ENCODE data around the gene EID2. TPM values are rescaled to one million over a fixed set of nuclear protein-coding genes. Genes with fewer than 3 reads are reported as not detected.

EID2 gene
- polyA plus RNA-seq, 1 of the 3 experiments (the other 2 are of a cell fraction): 14.1 TPM

DNA sequence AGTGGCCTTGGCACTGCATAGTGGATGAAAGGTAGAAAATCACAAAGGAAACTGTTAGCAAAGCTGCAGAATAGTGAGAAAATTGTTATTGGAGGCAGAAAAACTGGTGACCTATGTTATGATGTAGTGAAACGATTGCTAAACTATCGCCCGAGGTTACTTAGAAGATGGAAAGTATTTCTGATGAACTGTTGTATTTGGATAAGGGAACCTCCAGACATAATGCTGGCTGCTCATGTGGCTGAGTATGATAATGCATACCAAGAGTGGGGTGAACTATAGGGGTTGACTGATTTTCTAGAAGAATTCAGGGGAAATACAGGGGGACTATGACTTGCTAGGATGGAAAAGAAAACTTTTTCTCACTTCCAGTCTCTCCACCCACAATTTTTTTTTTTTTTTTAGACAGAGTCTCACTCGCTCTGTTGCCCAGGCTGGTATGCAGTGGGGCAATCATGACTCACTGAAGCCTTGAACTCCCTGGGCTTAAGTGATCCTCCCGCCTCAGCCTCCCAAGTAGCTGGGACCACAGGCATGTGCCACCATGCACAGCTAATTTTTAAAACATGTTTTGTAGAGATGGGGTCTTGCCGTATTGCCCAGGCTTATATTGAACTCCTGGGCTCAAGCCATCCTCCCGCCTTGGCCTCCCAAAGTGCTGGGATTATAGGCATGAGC is 4.4 kb upstream of the EID2 start (continued):
- TF ChIP-seq, protein P1, sequence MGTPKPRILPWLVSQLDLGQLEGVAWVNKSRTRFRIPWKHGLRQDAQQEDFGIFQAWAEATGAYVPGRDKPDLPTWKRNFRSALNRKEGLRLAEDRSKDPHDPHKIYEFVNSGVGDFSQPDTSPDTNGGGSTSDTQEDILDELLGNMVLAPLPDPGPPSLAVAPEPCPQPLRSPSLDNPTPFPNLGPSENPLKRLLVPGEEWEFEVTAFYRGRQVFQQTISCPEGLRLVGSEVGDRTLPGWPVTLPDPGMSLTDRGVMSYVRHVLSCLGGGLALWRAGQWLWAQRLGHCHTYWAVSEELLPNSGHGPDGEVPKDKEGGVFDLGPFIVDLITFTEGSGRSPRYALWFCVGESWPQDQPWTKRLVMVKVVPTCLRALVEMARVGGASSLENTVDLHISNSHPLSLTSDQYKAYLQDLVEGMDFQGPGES (IDR thresholded peaks at IDR 0.05; ENCODE audit: low read depth, low read length): no peak
- TF ChIP-seq SIN3A (IDR thresholded peaks at IDR 0.05; ENCODE audit: borderline replicate concordance, low read depth, low read length): no peak
- no peak for TF ChIP-seq ELF1 (IDR thresholded peaks at IDR 0.05)
- TF ChIP-seq FOSL2 (IDR thresholded peaks at IDR 0.05; ENCODE audit: borderline replicate concordance, low read depth): no peak
- TF ChIP-seq MEF2A (IDR thresholded peaks at IDR 0.05; ENCODE audit: borderline replicate concordance, low read depth): no peak
- no peak for TF ChIP-seq NRF1 (IDR thresholded peaks at IDR 0.05; ENCODE audit: low read depth, low read length)
- no peak for TF ChIP-seq TEAD4 (IDR thresholded peaks at IDR 0.05; ENCODE audit: borderline replicate concordance, insufficient read depth)
- TF ChIP-seq, protein P2, sequence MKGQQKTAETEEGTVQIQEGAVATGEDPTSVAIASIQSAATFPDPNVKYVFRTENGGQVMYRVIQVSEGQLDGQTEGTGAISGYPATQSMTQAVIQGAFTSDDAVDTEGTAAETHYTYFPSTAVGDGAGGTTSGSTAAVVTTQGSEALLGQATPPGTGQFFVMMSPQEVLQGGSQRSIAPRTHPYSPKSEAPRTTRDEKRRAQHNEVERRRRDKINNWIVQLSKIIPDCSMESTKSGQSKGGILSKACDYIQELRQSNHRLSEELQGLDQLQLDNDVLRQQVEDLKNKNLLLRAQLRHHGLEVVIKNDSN (IDR thresholded peaks at IDR 0.05; ENCODE audit: borderline replicate concordance, low read depth): no peak

DNA sequence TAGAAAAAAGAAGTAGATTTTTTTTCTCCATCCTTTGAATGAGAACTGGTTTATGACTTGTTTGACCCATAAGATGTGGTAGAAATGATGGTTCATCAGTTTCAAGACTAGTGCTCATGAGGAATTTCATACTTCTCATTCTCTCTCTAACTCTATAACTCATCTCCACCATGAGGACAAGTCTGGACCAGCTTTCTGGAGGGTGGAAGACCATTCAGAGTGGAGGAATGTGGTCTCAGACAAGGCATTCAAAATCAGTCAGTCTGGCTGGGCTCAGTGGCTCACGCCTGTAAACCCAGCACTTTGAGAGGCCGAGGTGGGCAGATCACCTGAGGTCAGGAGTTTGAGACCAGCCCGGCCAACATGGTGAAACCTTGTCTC is 3.5 kb upstream of the EID2 start:
- CTCF ChIA-PET: interaction anchor here (2.0 kb wide), 1 partner anchor 11 kb away, joined by 6 read pairs; the partner anchor contains the start of gene EID2B
- Histone ChIP-seq H3K4me1 (ENCODE audit: control insufficient read depth in 1 of 2, insufficient read depth in 2 of 2, low read depth in 1 of 2, low read length in 1 of 2) (peaks cover 3 to 4% of the 10 kb centered on the region in 2 experiments; a peak in 2 of 4 replicates), H3K4me3 (ENCODE audit: low read depth in 2 of 2, low read length in 1 of 2) (no peak overlapping the region), H3K36me3 (replicated peaks in 1 of 2; ENCODE audit: control insufficient read depth in 1 of 2, insufficient read depth in 2 of 2, low read length in 1 of 2) (no peaks in the 10 kb centered on the region), H3K9me3 (no peaks in the 10 kb centered on the region), H3F3A (replicated peaks; ENCODE audit: insufficient read depth) (no peaks in the 10 kb centered on the region), H3K9me2 (no peaks in the 10 kb centered on the region), H3K79me2 (ENCODE audit: insufficient read depth) (peaks cover 10% of the 10 kb centered on the region), H3K9ac (no peak overlapping the region), H3K27ac (ENCODE audit: low read depth in 2 of 2, low read length in 1 of 2) (no peak overlapping the region), H3K4me2 (no peak overlapping the region), H4K20me1 (ENCODE audit: insufficient read depth) (peaks cover 7% of the 10 kb centered on the region; the same call in 1 of the 2 replicates), H3K27me3 (ENCODE audit: insufficient read depth) (peaks cover 12% of the 10 kb centered on the region; the same call in 1 of the 2 replicates), H2AFZ (ENCODE audit: low read depth) (no peak overlapping the region)
- POLR2A ChIA-PET: no interaction called here
- TF ChIP-seq, protein P3, sequence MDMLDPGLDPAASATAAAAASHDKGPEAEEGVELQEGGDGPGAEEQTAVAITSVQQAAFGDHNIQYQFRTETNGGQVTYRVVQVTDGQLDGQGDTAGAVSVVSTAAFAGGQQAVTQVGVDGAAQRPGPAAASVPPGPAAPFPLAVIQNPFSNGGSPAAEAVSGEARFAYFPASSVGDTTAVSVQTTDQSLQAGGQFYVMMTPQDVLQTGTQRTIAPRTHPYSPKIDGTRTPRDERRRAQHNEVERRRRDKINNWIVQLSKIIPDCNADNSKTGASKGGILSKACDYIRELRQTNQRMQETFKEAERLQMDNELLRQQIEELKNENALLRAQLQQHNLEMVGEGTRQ (IDR thresholded peaks at IDR 0.05; ENCODE audit: borderline replicate concordance, low read depth, low read length): no peak
- TF ChIP-seq JUND (IDR thresholded peaks at IDR 0.05) (no peak), GABPA (IDR thresholded peaks at IDR 0.05; ENCODE audit: low read depth) (no peak), EZH2phosphoT487 (IDR thresholded peaks at IDR 0.05; ENCODE audit: borderline replicate concordance, low read depth) (no peak), CHD2 (IDR thresholded peaks at IDR 0.05; ENCODE audit: low read length, partially characterized antibody) (no peak), FOXJ3 (CRISPR knock-in tag; IDR thresholded peaks at IDR 0.05) (no peak), ELF1 (IDR thresholded peaks at IDR 0.05) (no peak), POLR2AphosphoS5 (IDR thresholded peaks at IDR 0.05; ENCODE audit: low read depth, low read length) (no peak), NFIC (IDR thresholded peaks at IDR 0.05; ENCODE audit: borderline replicate concordance) (no peak)
- TF ChIP-seq, protein P4, sequence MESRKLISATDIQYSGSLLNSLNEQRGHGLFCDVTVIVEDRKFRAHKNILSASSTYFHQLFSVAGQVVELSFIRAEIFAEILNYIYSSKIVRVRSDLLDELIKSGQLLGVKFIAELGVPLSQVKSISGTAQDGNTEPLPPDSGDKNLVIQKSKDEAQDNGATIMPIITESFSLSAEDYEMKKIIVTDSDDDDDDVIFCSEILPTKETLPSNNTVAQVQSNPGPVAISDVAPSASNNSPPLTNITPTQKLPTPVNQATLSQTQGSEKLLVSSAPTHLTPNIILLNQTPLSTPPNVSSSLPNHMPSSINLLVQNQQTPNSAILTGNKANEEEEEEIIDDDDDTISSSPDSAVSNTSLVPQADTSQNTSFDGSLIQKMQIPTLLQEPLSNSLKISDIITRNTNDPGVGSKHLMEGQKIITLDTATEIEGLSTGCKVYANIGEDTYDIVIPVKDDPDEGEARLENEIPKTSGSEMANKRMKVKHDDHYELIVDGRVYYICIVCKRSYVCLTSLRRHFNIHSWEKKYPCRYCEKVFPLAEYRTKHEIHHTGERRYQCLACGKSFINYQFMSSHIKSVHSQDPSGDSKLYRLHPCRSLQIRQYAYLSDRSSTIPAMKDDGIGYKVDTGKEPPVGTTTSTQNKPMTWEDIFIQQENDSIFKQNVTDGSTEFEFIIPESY (IDR thresholded peaks at IDR 0.05; ENCODE audit: borderline replicate concordance, low read depth): no peak
- DNase-seq: no peak
- WGBS (ENCODE audit: low lambda C conversion rate): 39% methylated on average over 3 of the region's 3 CpGs
